Natural killer cell (primary cell): ENCODE data around the gene ASMTL. TPM values are rescaled to one million over a fixed set of nuclear protein-coding genes. Genes with fewer than 3 reads are reported as not detected.
A peak's percentile ranks its signal among the peaks of the same experiment; 100 is the strongest.

Experiments
- ATAC-seq, 3 donors: fragments of 150-1000 bp in 2 of 3; fragments of 200-7000 bp in 1 of 3; cut with Tn5 transposase; 1 replicate in 1 of 3; 2 replicates in 2 of 3; pipeline ENCODE4 v1.10.0; 2021; ENCODE audit warnings: mild to moderate bottlenecking in 2 of 3, moderate library complexity in 2 of 3
- DNase-seq, 2 donors: peaks; one replicate each; pipeline versions ENCODE4 v3.0.0 to v3.0.0-alpha.2; 2013 to 2021; ENCODE audit warnings: mixed read lengths in 1 of 2
- H3K27ac ChIP-seq: one replicate; pipeline ENCODE4 v1.5.1; 2013; ENCODE audit warnings: mild to moderate bottlenecking, low read length
- H3K27me3 ChIP-seq: one replicate; pipeline ENCODE4 v1.6.1; 2013; ENCODE audit warnings: low read length; ENCODE audit not compliant: control insufficient read depth, insufficient read depth
- H3K36me3 ChIP-seq: one replicate; pipeline ENCODE4 v1.6.1; 2013; ENCODE audit warnings: low read length; ENCODE audit not compliant: control insufficient read depth, insufficient read depth
- H3K4me1 ChIP-seq: one replicate; pipeline ENCODE4 v1.6.1; 2013; ENCODE audit warnings: low read length; ENCODE audit not compliant: control insufficient read depth, insufficient read depth
- H3K4me3 ChIP-seq: one replicate; pipeline ENCODE4 v1.5.1; 2013; ENCODE audit warnings: low read length
- H3K9me3 ChIP-seq: one replicate; pipeline ENCODE4 v1.6.1; 2013; ENCODE audit warnings: low read length; ENCODE audit not compliant: control insufficient read depth, insufficient read depth
- H3K27ac Mint-ChIP-seq, 2 donors: one replicate each; pipeline ENCODE4 v1.8.0; 2022; ENCODE audit warnings: mild to moderate bottlenecking in 2 of 2, mixed read lengths in 2 of 2, moderate library complexity in 1 of 2
- H3K27me3 Mint-ChIP-seq, 2 donors: one replicate each; pipeline ENCODE4 v1.8.0; 2022; ENCODE audit warnings: low read depth in 2 of 2, mixed read lengths in 2 of 2
- H3K36me3 Mint-ChIP-seq: one replicate; pipeline ENCODE4 v1.8.0; 2022; ENCODE audit warnings: mixed read lengths
- H3K4me1 Mint-ChIP-seq, 2 donors: one replicate each; pipeline ENCODE4 v1.8.0; 2022; ENCODE audit warnings: mixed read lengths in 2 of 2
- H3K4me3 Mint-ChIP-seq: one replicate; pipeline ENCODE4 v1.8.0; 2022; ENCODE audit warnings: mild to moderate bottlenecking, moderate library complexity, mixed read lengths
- H3K9me3 Mint-ChIP-seq, 2 donors: one replicate each; pipeline ENCODE4 v1.8.0; 2022; ENCODE audit warnings: mixed read lengths in 2 of 2
- WGBS: methylation state at CpG from one replicate; pipeline ENCODE4 v1.1.7; 2013; ENCODE audit warnings: missing lambda C conversion rate; ENCODE audit not compliant: insufficient coverage; 5-methylcytosine and 5-hydroxymethylcytosine counted together
- intact Hi-C: fragments of 100-400 bp; cut with micrococcal nuclease; formaldehyde crosslinking; loops from one replicate; pipeline ENCODE4 v1.14.2; 2022
- total RNA-seq, 4 donors: library from RNA; stranded (reverse); fragments of 120-200 nt in 1 of 4; gene quantifications; one replicate each; pipeline versions ENCODE4 v1.2.3 to v1.2.4, GENCODE V29; 2013 to 2022
- TF ChIP-seq, protein P1 (sequence below): fragments of 200-600 bp; IDR thresholded peaks from one replicate; pipeline ENCODE4 v1.8.0; 2022; ENCODE audit warnings: antibody characterized with exemption

Gene ASMTL
- total RNA-seq, 3 donors from 2014 or later (not counting 1 experiment from before 2014, with no cell fraction given): 58.5 to 80.3 (median 66.1) TPM

DNA sequence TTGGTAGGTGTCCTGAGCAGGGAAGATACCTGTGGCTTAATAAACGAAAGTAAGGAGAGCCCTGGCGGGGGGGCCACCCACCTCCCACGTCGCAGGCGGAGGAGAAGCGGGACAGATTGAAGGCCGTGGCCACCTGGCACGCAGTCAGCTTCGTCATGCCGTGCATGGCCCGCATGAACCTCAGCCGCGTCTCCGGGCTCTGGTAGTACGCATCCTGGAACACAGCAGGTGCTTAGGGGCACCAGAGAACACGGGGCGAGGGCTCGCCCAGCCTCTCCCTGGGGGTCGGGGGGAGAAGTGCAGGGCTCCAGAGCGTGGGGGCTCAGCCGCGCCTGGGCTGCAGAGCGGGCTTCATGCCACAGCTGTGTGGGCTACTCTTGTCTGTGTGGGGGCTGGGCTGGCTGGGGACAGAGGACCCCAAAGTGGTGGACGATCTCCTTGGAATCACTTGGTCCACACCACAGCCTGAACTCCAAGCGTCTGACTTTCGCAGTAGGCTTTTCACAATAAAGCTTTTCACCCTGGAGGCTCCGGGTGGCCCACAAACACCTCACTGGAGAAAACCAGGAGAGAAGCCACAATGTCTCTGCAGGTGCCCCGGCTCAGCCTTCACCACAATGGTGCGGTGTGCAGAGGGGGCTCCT lies 33.7 kb downstream of the ASMTL start:
- DNase-seq (no peak), ATAC-seq (no peak)
- TF ChIP-seq, protein P1, sequence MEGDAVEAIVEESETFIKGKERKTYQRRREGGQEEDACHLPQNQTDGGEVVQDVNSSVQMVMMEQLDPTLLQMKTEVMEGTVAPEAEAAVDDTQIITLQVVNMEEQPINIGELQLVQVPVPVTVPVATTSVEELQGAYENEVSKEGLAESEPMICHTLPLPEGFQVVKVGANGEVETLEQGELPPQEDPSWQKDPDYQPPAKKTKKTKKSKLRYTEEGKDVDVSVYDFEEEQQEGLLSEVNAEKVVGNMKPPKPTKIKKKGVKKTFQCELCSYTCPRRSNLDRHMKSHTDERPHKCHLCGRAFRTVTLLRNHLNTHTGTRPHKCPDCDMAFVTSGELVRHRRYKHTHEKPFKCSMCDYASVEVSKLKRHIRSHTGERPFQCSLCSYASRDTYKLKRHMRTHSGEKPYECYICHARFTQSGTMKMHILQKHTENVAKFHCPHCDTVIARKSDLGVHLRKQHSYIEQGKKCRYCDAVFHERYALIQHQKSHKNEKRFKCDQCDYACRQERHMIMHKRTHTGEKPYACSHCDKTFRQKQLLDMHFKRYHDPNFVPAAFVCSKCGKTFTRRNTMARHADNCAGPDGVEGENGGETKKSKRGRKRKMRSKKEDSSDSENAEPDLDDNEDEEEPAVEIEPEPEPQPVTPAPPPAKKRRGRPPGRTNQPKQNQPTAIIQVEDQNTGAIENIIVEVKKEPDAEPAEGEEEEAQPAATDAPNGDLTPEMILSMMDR: no peak
- intact Hi-C loops: no loop called here
- H3K9me3 Mint-ChIP-seq: peaks cover 5 to 8% of the 10 kb centered on the region in 2 donors
- Histone ChIP-seq H3K27me3 (no peaks in the 10 kb centered on the region), H3K4me3 (no peak overlapping the region), H3K36me3 (peaks cover 19% of the 10 kb centered on the region), H3K9me3 (peaks cover 26% of the 10 kb centered on the region), H3K27ac (no peak overlapping the region), H3K4me1 (no peaks in the 10 kb centered on the region)
- WGBS: 95% methylated on average over 29 of the region's 29 CpGs
- H3K27me3 Mint-ChIP-seq: no peaks in the 10 kb centered on the region
- no peak overlapping the region for H3K4me3 Mint-ChIP-seq
- no peak overlapping the region for H3K27ac Mint-ChIP-seq
- H3K36me3 Mint-ChIP-seq: peaks cover 1% of the 10 kb centered on the region
- H3K4me1 Mint-ChIP-seq: peaks cover under 1 to 12% of the 10 kb centered on the region in 2 donors

DNA sequence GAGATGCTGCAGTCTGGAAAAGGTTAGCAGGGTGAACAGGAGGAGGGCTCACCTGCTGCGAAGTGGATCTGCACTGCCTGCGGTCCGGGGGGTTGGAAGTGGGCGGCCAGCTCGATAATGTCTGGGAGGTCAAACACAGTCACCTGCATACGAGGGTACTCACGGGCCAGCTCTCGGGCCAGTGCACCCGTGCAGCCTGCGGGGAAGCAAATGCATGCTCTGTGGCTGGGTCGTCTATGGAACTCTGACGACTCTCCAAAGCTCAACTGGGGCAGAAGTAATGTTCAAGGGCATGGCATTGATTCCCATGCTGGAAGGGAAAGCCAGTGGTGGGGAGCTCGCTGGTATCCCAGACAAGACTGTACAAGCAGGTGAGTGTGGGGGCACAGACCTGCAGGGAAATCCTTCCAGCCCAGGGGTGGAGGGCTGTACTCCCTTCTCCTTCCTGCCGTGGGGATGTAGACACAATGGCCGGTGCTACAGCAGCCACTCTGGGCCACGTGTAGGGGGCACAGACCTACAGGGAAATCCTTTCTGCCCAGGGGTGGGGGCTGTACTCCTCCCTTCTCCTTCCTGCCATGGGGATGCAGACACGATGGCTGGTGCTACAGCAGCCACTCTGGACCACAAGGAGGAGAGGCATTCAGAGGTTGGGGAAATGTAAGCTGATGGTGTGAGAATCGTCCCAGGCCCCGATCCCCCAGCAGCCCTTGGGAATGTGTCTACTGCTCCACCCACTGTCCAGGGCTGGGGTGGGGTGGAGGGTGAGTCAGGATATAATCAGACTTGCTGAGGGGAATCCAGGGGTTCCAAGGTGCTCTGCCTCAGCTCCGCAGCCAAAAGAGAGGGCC lies 34.6 kb downstream of the ASMTL start:
- intact Hi-C loops: no loop called here
- H3K27me3 ChIP-seq: no peaks in the 10 kb centered on the region
- H3K9me3 Mint-ChIP-seq: peaks cover 3 to 5% of the 10 kb centered on the region in 2 donors
- peaks cover 20% of the 10 kb centered on the region for H3K36me3 ChIP-seq
- DNase-seq: no peak
- TF ChIP-seq, protein P1: no peak
- no peaks in the 10 kb centered on the region for H3K27me3 Mint-ChIP-seq
- WGBS: 97% methylated on average over 20 of the region's 20 CpGs
- peaks cover 24% of the 10 kb centered on the region for H3K9me3 ChIP-seq
- H3K4me3 ChIP-seq: no peak overlapping the region
- ATAC-seq: no peak
- no peaks in the 10 kb centered on the region for H3K4me1 ChIP-seq
- H3K36me3 Mint-ChIP-seq: peaks cover 8% of the 10 kb centered on the region
- no peak overlapping the region for H3K27ac ChIP-seq
- H3K27ac Mint-ChIP-seq: no peak overlapping the region
- H3K4me1 Mint-ChIP-seq: peaks cover 7 to 16% of the 10 kb centered on the region in 2 donors
- no peak overlapping the region for H3K4me3 Mint-ChIP-seq

DNA sequence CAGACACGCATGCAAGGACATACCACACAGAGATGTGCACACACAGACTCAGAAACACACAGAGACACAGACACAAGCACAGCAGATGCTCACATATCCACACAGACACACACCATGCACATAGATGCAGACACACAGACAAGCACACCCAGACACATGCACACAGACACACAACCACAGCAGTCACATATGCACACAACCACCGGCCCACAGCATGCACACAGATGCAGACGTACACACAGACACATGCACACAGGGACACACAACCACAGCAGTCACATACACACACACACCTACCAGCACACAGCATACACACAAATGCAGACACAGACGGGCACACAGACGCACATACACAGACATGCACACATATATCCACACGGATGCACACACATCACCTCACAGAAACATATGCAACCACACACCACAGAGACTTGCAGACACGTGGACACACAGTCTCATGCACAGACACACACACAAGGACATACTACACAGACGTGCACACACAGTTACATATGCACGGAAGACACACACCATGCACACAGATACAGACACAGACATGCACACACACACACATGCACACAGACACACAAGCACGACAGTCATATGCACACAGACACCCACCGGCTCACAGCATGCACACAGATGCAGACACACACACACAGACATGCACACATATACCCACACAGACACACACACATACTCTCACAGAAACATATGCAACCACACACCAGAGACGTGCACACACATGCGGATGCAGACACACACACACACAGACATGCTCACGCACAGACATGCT lies 35.5 kb downstream of the ASMTL start:
- peaks cover 14% of the 10 kb centered on the region for H3K9me3 ChIP-seq
- H3K36me3 ChIP-seq: peaks cover 22% of the 10 kb centered on the region
- no peak overlapping the region for H3K4me3 ChIP-seq
- peaks cover 8% of the 10 kb centered on the region for H3K36me3 Mint-ChIP-seq
- no peak overlapping the region for H3K4me3 Mint-ChIP-seq
- no peaks in the 10 kb centered on the region for H3K27me3 ChIP-seq
- H3K27ac ChIP-seq: no peak overlapping the region
- H3K9me3 Mint-ChIP-seq: peaks cover 3 to 5% of the 10 kb centered on the region in 2 donors
- peaks cover 7 to 16% of the 10 kb centered on the region in 2 donors for H3K4me1 Mint-ChIP-seq
- H3K27me3 Mint-ChIP-seq: no peaks in the 10 kb centered on the region
- no peak for DNase-seq
- no peak overlapping the region for H3K27ac Mint-ChIP-seq
- no peaks in the 10 kb centered on the region for H3K4me1 ChIP-seq
- intact Hi-C loops: no loop called here
- WGBS: 87% methylated on average over 14 of the region's 14 CpGs
- ATAC-seq: peak in 1 of 3 donors; percentile 38
- TF ChIP-seq, protein P1: no peak
